Measurements from ENCODE around the gene MAG.

MAG gene

GRCh38 chr19:35267353-35267817 lies 24.6 kb upstream of the MAG start:
- DNase-seq (ENCODE audit: low read depth in 1 of 2, low spot score in 1 of 2), result no peak

GRCh38 chr19:35267818-35268535 lies 24.0 kb upstream of the MAG start:
- Histone ChIP-seq H3K4me3 (replicated peaks; ENCODE audit: insufficient read depth, low read length) (peak overlapping the region; percentile 55), H3K27me3 (ENCODE audit: insufficient read depth, poor library complexity, severe bottlenecking) (no peaks in the 10 kb centered on the region), H3K27ac (replicated peaks) (peak overlapping the region; percentile 93)
- no peak for TF ChIP-seq GABPA (IDR thresholded peaks at IDR 0.05; ENCODE audit: low read depth)
- no peak for TF ChIP-seq SPI1 (IDR thresholded peaks at IDR 0.05; ENCODE audit: borderline replicate concordance, low read depth)
- TF ChIP-seq CTCF (IDR thresholded peaks at IDR 0.05; ENCODE audit: insufficient read depth, low read length), result no peak
- peak; percentile 45; the same call in 1 of the 2 replicates for TF ChIP-seq POLR2AphosphoS5 (IDR thresholded peaks at IDR 0.05; ENCODE audit: low read depth)
- peak in 1 of 2 experiments; percentile 56 for DNase-seq (ENCODE audit: low read depth in 1 of 2, low spot score in 1 of 2)

More at GRCh38 chr19:35267353-35267817, 24.6 kb upstream of the MAG start:
- Histone ChIP-seq H3K27me3 (ENCODE audit: insufficient read depth, poor library complexity, severe bottlenecking) (no peaks in the 10 kb centered on the region), H3K4me3 (replicated peaks; ENCODE audit: insufficient read depth, low read length) (peak overlapping the region; percentile 55), H3K27ac (replicated peaks) (peak overlapping the region; percentile 93)
- TF ChIP-seq GABPA (IDR thresholded peaks at IDR 0.05; ENCODE audit: low read depth), result no peak
- TF ChIP-seq SPI1 (IDR thresholded peaks at IDR 0.05; ENCODE audit: borderline replicate concordance, low read depth), result no peak
- TF ChIP-seq POLR2AphosphoS5 (IDR thresholded peaks at IDR 0.05; ENCODE audit: low read depth), result peak; percentile 59; the same call in 1 of the 2 replicates

- DNase-seq (ENCODE audit: low read depth in 1 of 2, low spot score in 1 of 2), result peak in 1 of 2 experiments; percentile 65
- Histone ChIP-seq H3K27me3 (ENCODE audit: insufficient read depth, poor library complexity, severe bottlenecking) (no peaks in the 10 kb centered on the region), H3K27ac (replicated peaks) (peak within 1 kb of the TSS; percentile 93), H3K4me3 (replicated peaks; ENCODE audit: insufficient read depth, low read length) (peak within 1 kb of the TSS; percentile 55)
- no peak; the same call in 1 of the 2 replicates for TF ChIP-seq POLR2AphosphoS5 (IDR thresholded peaks at IDR 0.05; ENCODE audit: low read depth)
- no peak for TF ChIP-seq REST (IDR thresholded peaks at IDR 0.05; ENCODE audit: insufficient replicate concordance, low read depth)
- no peak for TF ChIP-seq GABPA (IDR thresholded peaks at IDR 0.05; ENCODE audit: low read depth)
- TF ChIP-seq CTCF (IDR thresholded peaks at IDR 0.05; ENCODE audit: insufficient read depth, low read length), result no peak
- no peak for TF ChIP-seq SPI1 (IDR thresholded peaks at IDR 0.05; ENCODE audit: borderline replicate concordance, low read depth)
Observed at GRCh38 chr19:35268536-35269437, 23.2 kb upstream of the MAG start, which contains the start of gene USF2. TSS of gene USF2 (plus strand) at chr19:35268962. CDS start at chr19:35269102, 140 bp downstream.

- DNase-seq (ENCODE audit: low read depth in 1 of 2, low spot score in 1 of 2), result peak; percentile 71 to 85
- H3K4me3 ChIP-seq (replicated peaks; ENCODE audit: insufficient read depth, low read length), result peak overlapping the region; percentile 45
- H3K27ac ChIP-seq (replicated peaks), result peak overlapping the region; percentile 34; the same call in 1 of the 2 replicates
- H3K27me3 ChIP-seq (ENCODE audit: insufficient read depth, poor library complexity, severe bottlenecking), result no peaks in the 10 kb centered on the region
- TF ChIP-seq SPI1 (IDR thresholded peaks at IDR 0.05; ENCODE audit: borderline replicate concordance, low read depth), result peak; percentile 36; the same call in 1 of the 2 replicates
- 0 out of 2 replicates have a peak, but pooled peaks have one; percentile 31 for TF ChIP-seq POLR2AphosphoS5 (IDR thresholded peaks at IDR 0.05; ENCODE audit: low read depth)
- TF ChIP-seq CTCF (IDR thresholded peaks at IDR 0.05; ENCODE audit: insufficient read depth, low read length), result peak; percentile 23
- TF ChIP-seq GABPA (IDR thresholded peaks at IDR 0.05; ENCODE audit: low read depth), result no peak
- no peak for TF ChIP-seq REST (IDR thresholded peaks at IDR 0.05; ENCODE audit: insufficient replicate concordance, low read depth)
Observed at GRCh38 chr19:35269438-35270117, 22.4 kb upstream of the MAG start.

Measured in HL-60 (cell line).